ENCODE results near the gene INPP5A.
"Not testable (repeated sequence)": the region's sequence is repeated elsewhere in the genome, so short reads cannot be mapped to it uniquely, and the experiment has no call there.

INPP5A gene

GRCh38 chr10:132811891-132812481 lies 274.4 kb downstream of the INPP5A start:
- DNase-seq = no peak

DNA sequence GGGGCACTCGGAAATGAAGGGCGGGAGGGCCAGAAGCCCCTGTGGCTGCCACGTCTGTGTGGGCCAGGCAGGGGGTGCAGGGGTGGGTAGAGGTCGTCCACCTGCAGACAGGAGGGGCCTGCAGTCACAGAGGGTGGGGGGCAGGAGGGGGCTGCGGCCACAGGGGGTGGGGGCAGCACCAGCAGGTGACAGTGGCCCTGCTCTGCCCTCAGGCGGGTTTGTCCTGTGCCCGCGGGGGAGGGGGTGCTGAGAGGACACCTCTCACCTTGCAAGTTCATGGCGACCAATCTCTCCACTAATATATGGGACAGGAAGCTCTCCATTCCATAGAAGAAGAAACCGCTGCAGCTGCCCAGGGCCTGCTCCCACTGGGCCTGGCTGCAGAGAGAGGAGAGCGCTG lies 274.9 kb downstream of the INPP5A start:
- no peak for DNase-seq

DNA sequence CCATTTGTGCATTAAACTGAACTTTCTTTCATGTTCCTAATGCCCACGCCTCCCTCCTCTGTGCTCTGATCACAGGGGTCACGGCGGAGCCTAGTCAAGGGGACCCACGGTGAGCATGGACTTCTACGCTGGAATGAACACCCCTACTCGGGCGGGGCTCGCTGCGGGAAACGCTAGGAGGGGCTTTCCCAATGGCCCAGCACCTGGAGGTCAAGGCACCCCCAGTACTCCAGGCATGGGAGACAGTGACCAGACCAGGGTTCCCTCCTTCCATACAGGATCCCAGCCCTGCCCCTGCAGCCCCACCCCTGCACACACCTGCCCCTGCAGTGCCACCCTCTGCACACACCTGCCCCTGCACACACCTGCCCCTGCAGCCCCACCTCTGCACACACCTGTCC lies 275.4 kb downstream of the INPP5A start:
- DNase-seq = no peak

GRCh38 chr10:132813560-132814468 lies 276.2 kb downstream of the INPP5A start:
- no peak for DNase-seq

DNA sequence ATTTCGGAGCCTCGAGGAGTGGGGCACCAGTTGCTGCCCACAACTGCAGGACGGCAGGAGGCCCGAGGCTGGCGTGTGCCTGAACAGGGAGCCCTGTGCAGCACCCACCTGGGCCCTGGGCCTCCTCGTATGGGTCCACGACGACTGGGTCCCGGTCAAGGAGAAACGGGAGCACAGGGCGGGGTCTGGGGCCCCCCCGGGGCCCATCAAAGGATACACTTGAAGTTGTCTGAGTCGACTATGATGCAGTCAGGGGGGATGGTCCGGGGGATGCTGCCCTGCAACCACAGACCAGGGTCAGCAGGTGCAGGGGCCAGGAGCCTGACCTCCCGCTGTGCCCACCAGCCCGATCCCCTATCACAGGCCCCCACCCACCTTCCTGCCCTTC lies 276.9 kb downstream of the INPP5A start:
- no peak for DNase-seq

- DNase-seq = no peak
Observed at GRCh38 chr10:132815168-132815857, 277.7 kb downstream of the INPP5A start.

DNA sequence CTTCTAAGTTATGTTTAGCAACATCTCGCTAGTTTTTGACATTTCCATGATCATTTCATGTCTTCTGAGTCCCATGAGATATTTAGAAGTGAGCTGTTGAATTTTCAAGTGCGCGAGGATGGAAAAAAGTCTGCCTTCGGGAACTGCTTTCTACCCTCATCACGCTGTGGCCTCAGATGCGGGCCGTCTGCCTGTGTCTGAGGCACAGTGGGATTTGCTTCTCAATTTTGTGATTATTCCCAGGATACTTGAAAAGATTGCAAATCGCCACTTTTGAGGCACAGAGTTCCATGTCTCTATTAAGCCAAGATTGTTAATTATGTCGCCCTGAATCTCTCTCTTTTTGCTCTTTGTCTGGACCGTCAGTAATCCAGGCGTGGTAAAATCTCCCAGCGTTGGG lies 279.1 kb downstream of the INPP5A start:
- DNase-seq = no peak

GRCh38 chr10:132817701-132818211 lies 280.2 kb downstream of the INPP5A start:
- no peak for DNase-seq

- no peak for DNase-seq
Observed at GRCh38 chr10:132820056-132820455, 282.5 kb downstream of the INPP5A start.

DNA sequence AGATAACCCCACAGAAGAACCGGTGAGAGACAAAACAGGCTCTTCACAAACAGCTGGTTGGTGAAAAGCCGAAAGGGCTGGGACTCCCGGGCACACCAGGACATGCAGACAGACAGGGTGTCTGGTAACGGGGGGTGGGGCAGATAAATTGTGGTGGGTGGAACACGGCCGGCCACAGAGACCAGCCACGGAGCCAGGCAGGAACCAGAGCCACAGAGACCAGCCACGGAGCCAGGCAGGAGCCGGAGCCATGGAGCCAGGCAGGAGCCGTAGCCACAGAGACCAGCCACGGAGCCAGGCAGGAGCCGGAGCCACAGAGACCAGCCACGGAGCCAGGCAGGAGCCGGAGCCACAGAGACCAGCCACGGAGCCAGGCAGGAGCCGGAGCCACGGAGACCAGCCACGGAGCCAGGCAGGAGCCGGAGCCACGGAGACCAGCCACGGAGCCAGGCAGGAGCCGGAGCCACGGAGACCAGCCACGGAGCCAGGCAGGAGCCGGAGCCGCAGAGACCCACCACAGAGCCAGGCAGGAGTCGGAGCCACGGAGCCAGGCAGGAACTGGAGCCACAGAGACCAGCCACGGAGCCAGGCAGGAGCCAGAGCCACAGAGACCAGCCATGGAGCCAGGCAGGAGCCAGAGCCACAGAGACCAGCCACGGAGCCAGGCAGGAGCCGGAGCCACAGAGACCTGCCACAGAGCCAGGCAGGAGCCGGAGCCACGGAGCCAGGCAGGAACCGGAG lies 288.4 kb downstream of the INPP5A start:
- not testable (repeated sequence) for DNase-seq

GRCh38 chr10:132826524-132827422 lies 289.2 kb downstream of the INPP5A start:
- DNase-seq = no peak

GRCh38 chr10:132827423-132827789 lies 289.8 kb downstream of the INPP5A start:
- no peak for DNase-seq

DNA sequence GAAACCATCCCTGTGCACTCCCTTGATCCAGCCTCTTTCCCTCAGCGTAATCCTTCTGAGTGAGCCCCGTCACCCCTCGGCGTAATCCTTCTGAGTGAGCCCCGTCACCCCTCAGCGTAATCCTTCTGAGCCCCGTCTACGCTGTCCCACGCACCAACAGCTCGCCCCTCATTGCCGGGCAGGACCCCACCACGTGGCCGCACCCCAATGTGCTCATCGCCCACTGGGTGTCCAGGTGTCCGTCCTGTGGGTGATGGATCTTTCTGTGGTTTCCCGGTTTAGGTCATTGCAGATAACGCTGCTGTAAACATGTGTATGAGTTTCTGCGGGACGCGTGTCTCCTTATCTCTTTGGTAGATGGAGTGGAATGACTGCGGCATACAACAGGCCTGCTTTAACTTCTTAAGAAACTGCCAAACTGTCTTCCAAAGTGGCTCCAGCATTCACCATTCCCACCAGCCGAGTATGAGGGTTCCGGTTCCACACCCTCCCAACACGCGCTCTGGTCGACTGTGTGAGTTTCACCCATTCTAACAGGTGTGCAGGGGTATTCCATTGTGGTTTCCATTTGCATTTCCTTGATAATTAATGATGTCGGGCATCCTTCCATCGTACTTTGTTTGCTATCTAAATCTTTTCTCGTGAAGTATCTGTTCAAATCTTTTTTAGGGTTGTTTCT lies 290.4 kb downstream of the INPP5A start:
- DNase-seq = no peak

DNA sequence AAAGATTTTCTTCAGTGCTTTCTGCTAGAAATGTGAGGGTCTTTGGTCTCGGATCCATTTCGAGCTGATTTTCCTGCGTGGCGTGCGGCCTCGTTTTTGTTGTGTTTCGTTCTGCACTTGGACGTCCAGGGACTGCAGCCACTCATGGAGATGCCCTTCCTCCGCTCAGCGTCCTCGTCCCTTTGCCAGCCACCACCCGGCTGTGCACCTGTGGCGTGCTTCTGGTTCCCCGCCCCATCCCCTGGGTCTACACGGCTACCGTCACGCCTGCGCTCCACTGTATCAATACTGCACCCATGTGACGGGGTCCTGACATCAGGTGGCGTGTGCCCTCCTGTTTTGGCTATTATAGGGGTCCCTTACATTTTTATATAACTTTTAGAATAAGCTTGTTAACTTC lies 291.1 kb downstream of the INPP5A start:
- no peak for DNase-seq

DNA sequence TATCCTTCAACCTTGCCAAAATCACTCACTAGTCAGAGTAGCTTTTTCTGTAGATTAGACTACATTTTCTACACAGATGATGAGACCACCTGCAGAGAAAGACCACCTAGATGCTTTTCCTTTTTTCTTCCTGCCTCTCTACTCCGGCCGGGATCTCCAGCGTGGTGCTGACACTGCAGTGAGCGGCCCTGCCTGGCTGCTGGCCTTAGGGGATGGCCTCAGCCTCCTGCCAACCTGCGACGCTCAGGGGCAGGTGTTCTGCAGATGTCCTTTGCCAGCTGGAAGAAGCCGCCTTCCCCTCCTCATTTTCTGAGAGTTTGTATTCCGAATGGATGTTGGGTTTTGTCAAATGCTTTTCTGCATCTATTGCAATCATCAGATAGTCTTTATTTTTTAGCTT lies 291.8 kb downstream of the INPP5A start:
- no peak for DNase-seq

GRCh38 chr10:132832186-132832969 lies 294.8 kb downstream of the INPP5A start:
- no peak for DNase-seq
